HG02763 (cell line): ENCODE data around the gene FDXR.

Source experiments
- ATAC-seq: cut with Tn5 transposase; IDR thresholded peaks from one replicate; pipeline ENCODE4 v1.9.1; 2021; ENCODE audit warnings: mild to moderate bottlenecking, moderate library complexity; ENCODE audit not compliant: unreplicated experiment

Gene FDXR

DNA sequence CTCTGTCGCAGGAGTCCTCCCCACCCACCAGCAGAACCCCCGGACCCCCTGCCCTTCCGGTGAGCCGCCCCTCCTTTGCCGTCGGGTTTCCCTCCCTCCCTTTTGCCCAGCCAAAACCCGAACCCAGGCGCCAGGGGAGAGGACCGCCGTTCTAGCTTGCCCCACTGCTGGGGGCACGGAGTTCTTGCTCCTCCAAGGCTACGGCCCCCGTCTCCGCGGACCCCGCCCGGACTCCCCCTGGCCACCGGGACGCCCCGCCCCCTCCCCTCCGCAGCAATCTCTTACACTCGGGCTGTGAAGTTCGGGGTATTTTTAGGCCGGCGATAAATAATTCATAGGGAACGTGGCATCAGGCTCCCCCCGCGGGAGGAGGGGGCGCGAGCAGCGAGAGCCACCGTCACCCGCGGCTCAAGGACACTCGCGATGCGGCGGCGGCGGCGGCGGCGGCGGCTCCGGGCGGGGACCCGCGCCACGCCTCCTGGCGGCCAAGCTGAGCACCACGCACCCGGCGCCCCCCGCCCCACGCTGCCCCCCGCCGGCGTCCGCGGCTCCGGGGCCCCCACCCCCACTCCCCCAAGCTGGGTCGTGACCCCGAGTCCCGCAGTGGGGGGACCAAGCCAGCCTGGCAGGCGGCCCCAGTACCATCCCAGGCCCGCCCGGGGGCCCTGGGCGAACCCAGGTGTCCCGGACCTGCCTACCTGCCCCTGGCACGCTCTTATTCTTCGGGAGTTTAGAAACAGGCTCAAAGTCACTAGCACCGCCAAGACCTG lies 13.2 kb downstream of the FDXR start, which contains the start of gene GRIN2C:
Gene GRIN2C, minus strand, starts transcription at position 427 of the 770 bp plus-strand sequence. CDS start 4,793 bp downstream, outside the sequence.
- no peak for ATAC-seq

DNA sequence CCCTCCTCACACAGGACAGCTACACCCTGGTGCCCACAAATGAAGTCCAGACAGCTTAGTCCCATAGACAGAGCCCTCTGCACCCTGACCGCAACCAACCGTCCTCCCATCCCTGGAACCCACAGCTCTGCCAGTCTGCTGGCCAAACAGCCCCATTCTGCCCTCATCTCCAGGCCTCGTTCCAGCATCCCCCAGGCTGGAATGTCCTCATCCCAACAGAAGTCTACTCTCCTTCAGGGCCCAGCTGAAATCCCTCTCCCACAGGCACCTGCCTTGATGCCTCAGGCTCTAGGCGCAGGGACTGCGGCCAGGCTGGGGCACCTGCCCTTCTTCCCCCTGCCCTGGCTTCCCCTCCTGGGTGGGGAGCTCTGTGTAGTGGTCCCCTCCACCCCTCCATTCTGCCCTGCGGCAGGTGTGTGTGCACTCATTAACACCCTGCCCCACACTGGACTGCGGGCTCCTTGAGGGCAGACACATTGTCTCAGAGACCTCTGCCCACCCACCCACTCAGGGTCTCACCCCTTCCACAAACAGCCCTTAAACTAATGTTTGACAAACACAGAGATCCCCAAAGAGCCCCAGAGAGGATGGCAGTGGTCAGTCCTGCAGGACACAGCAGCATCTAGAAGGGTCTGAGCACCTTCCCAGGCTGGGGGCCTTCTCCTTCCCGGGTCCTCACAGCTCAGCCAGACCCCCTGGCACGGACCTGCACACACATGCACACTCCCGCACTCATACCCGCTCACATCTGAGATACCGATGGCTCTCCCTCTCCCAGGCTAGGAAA lies 13.9 kb downstream of the FDXR start:
- ATAC-seq, result no peak

DNA sequence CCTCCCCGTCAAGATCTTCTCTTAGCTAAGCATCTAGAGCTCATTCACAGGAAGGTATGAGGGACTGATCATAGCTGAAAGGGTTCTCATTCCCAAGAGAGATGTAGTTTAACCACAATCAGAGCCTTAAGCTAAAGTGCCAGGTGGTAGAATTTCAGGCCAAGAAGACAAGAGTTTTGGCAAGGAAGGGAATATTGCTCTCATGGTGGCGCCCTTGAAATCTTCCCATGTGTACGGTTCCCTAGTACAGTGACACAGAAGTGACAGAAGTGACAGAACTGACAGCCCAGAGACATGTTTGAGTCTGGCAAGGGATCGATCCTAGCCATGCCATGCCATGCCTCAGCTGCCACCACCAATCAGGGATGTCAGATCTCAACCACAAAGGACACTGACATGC lies 15.6 kb downstream of the FDXR start:
- no peak for ATAC-seq

DNA sequence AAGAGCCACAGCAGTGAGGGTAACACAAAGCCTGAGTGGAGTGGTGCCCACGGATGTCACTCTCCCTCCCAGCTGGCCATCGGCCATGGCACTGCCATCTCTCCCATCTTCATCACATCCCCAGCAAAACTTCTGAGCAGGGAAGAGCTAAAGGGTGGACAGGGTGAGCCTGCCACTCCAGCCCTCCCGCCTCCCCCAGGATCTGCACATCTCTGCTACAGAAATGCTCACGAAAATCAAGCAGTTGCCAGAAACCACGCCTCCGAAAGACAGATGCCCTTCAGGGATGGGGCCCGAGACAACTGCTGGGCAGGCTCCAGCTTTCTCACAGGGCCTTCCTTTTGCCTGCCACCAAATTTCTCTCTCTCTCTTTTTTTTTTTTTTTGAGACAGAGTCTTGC lies 16.7 kb downstream of the FDXR start:
- no peak for ATAC-seq

DNA sequence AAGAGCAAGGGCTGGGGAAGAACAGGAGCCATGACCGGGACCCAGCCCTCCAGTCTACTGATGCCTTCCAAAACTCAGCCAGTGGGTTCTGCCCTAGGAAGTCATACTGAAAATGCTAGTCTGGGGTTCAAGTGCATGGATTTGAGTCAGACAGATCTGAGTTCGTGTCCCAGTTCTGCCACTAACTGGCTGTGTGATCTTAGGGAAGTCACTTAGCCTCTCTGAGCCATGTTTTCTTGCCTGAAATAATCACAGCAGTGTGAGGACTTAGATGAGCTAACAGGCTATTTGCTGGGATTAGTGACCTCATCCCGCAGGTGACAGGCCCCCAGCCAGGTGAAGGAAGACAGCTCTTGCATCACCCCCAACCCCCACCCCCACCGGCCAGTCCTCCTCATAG lies 17.5 kb downstream of the FDXR start:
- ATAC-seq, result no peak

DNA sequence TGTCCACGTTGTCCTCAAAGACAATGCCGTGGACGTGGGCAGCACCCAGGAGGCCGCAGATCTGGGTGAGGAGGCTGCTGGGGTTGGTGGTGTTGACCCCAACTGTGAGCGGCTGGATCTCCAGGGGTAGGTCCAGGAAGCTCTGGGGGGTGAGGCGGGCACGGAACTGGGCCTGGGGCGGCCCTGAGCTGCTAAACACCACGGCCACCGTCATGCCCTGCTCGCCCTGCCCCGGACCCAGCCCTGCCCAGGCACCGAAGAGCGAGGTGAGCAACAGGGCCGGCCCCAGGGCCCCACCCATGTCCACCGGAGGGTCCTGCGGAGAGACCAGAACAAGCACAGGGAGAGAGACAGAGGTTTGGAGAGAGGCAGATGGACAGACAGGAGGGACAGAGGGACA lies 18.0 kb downstream of the FDXR start:
- ATAC-seq, result no peak

DNA sequence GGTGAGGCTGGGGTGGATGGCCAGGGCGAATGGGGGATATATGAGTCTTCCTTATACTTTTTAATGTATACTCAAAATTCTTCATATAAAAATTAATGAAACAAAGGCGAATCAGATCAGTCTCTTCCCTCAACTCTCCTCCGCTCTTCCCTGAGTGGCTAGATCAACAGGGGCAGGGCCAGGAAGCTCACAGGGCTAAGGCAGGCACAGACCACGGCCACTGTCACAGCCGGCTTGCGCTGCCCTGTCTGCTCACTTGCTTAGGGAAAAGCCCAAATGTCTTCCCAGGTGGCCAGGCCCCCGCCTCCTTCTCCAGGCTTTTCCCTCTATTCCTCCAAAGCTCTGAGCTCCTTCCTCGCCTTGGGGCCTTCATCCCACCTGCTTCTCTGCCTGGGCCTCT lies 19.1 kb downstream of the FDXR start:
- no peak for ATAC-seq

DNA sequence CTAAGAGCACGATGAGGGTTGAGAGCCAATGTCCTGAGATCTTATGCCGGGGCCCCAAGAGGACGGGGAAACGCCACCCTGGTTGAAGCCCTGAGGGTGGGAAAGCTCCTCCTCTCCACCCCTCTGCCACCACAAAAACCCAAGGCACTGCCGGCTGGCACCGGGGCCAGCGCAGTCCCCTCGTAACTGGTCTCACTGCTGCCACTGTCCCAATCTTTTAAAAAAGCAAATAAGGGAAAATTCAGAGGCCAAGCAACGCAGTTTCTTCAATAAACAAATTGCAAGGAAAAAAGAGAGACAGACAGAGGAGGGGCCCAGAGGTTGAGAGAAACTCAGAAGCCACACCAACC lies 19.8 kb downstream of the FDXR start:
- no peak for ATAC-seq

DNA sequence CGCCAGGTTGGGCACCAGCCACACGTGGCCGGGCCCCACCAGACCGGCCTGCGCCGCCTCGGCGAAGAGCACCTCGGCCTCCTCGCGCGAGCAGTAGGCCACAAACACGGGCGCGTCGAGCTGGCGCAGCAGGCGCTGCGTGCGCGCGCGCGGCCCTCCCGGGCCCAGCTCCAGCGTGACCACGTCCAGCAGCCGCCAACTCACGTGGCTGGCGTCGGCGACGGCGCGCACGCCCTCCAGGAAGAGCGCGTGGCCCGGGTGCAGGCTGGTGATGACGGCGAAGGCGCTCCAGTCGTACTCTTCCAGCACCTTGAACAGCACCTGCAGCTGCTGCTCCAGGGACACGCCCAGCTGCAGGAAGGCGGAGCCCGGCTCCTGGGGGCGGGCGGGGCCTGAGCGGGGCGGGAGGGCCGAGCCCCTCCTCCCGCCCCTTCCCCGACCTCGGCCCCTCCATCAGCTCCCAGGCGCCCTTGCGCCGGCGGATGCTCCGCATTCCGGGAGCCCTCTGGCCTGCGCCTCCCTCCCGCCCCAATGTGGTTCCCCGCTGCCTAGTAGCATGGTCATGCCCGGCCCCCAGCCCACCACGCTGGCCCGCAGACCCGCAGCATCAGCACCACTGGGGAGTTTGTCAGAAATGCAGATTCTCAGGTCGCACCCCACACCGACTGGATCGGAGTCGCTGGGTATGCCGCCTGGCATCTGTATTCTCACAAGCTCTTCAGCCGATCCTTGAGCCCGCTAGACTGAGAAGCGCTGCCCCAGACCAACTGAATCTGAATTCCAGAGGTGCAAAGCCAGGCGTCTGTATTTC lies 20.4 kb downstream of the FDXR start:
- no peak for ATAC-seq

DNA sequence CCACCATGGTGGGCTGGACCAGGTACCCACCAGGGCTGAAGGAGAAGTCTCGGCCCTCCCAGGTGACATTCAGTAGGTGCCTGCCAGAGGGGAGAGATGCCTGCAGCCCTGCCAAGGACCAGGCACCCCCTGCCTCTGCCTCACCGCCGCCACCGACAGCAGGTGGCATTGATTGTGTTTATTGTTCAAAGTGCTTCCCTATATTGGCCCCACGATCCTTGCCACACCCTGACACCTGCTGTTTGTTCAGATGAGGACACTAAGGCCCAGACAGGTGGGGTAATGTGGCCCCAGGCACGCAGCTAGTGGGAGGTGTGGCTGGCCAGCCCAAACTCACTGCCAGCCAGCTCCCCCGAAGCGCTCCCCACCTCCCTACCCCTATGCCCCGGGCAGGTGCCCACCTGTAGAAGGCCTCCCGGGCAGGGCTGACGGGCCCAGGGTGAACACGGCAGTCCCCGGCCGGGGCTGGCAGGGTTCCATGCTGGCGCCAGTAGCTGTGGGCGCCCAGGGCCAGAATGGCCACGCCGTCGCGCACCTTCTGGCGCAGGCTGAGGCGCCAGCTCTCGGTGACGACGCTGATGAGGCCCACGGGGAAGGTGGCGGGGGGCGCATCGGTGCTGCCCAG lies 21.1 kb downstream of the FDXR start:
- ATAC-seq, result no peak

DNA sequence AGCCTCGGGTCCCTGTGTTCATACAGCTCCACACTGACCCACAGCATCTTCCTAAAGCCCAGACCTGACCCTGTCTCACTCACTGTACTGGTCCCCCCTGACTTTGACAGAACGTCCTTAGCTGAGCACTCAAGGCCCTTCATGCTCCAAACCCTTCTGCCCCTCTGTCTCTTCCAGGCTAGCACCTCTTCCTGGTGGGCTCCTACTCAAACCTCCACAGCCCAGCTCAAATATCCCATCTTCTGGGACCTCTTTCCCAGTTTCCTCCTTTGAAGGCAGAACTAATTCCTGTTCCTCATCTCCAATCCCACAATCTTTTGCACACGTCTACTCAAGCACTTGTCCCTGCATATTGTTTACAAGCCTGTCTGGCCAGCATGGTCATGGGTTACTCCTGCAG lies 21.9 kb downstream of the FDXR start:
- no peak for ATAC-seq

DNA sequence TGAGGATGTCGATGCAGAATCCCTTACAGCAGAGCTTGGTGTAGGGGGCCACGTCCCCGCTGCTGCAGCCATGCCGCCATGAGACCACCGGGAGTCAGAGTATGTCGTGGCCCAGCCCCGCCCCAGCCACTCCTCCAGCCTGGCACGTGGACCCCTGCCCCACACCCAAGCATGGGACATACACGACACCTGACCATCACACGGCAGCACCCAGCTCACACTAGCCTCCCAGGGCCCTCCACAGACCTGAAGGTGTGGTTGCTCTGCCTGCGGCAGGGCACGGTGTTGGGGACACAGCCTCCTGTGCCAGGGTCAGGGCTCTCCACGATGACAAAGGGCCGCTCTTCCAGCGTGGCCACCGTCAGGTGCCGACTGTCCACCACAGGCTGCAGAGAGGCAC lies 22.5 kb downstream of the FDXR start:
- no peak for ATAC-seq

DNA sequence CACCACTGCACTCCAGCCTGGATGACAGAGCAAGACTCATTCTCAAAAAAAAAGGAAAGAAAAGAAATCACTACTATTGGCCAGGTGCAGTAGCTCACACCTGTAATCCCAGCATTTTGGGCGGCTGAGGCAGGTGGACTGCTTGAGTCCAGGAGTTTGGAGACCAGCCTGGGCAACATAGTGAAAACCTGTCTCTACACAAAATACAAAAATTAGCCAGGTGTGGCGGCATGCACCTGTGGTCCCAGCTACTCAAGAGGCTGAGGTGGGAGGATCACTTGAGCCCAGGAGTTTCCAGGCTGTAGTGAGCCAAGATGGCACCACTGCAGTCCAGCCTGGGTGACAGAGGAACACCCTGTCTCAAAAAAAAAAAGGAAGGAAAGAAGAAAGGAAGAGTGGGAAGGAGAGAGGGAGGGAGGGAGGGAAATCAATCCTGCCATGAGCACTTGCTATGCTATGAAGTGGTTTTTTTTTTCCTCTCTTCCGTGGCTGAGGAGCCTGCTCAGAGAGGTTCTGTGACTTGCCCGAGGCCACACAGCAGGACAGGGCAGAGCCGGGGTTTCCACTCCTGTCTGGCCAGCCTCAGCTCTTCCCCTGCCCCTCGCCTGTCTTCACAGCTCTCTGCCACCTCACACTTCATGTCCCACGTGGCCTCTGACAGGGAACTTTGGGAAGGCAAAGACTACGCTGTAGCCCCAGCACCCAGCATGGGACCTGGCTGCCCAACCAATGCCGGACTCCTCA lies 24.0 kb downstream of the FDXR start:
- ATAC-seq, result no peak

DNA sequence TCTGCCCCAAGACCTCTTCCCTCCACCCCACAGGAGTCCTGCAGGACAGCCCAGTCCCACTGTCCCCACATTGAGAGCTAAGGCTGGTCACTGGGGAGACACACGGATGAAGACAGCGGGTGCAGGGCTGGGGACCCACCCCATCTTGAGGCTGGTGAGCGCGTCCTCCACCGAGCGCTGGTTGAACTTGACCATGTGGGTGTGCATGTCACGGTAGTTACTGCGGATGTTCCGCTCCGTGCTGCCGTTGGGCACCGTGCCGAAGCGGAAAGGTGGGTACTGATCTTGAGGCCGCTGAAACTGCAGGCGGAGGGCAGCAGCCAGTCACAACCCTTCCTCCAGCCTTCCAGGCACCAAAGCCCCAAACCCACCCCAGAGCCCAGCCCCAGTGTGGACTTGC lies 26.2 kb downstream of the FDXR start:
- no peak for ATAC-seq

DNA sequence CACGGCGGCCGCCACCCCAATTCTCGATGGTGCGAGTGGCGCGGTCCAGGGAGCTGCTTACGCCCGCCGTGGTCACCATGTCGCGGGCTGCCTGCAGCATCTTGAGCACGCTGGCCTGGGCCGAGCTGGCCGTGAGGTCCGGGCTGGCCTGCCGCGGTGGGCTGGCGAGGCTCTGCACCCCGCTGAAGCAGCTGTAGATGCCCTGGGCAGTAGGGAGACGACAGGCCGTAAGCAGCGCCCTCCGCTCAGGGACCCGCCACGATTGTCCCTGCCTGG lies 29.5 kb downstream of the FDXR start:
- ATAC-seq, result no peak

DNA sequence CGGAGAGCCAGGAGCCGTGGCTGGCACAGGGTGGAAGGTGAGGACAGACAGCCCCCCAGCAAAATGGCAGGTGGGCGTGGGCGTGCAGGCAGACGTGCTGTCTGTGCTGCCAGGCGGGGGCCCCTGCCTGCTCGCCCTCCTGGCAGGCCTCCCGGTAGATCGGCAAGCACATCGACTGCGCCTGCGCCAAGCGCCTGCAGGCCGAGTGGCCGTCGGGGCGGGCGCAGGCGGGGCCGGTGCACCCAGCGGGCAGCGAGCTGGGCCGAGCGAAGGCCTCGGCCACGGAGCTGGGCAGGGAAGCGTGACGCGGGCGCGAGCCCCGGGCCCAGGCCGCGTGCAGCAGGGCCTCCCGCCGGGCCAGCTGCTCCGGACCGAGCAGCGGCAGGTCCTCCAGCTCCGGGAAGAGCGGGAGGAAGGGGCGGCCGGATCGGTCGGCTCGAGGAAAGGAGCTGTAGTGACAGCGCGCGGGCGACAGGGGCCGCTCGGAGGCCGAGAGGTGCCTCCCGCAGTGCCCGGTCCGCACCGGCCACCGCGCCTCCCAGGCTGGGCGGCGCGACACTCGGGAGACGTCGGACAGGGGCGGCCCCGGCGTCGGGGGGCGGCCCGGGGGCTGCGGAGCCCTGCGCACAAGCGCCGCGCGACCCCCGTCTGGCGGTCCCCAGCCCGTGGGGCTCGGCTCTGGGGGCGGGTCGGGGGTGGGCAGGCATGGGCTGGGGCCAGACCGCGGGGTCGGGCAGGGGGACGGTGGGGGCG lies 30.0 kb downstream of the FDXR start:
- ATAC-seq, result no peak

DNA sequence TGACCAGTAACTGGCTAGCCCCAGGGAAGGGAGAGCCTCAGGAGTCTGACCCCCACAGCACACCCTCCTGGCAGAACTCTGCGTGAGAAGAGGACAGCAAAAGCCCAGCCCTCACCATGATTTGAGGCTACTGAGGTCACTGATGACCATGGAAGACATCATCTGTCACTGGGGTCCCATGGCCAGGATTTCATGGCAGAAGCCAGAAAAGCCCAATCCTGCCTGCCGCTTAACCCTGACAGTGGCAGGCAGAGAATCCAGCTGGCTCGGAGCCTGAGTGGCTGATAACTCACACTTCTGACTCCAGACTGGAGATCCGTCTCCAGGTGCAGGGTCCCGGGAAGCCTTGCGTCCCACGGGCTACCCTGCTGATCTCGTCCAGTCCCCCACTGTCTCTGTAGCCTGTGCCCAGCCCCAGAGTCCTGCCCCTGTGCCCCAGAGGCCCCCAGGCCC lies 30.6 kb downstream of the FDXR start:
- no peak for ATAC-seq

DNA sequence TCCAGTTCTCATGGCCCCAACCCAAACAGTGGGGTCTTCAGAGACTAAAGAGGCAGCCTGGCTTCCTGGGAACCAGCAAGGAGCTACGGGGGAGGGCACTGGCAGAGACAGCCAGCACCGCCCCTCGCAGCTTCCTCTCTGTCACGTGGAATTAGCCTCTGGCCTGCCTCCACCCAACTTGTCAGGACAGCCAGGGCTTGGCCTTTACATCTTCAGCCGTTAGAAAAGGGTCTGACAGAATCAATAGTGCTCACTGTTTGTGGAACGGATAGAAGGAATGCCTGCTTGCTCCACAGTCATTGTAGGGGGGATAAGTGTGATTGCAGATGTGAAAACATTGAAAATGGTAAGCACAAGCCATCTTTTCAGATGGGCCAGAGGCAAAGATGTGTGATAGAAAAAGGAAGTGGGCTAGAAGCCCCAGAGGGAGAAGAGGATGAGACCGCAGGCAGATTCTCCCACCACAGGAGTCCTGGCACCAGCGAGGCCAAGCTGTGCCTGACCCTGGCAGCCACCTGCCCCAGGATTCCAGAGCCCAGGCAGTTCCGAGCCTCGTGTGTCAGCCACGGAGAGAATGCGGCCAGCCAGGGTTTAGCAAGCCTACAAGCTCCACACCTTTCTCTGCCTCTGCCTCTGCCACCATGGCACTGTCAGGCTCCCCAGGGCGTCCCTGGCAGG lies 31.7 kb downstream of the FDXR start:
- ATAC-seq, result no peak
